ENCODE measurements around the gene CLMP.

CLMP gene

DNA sequence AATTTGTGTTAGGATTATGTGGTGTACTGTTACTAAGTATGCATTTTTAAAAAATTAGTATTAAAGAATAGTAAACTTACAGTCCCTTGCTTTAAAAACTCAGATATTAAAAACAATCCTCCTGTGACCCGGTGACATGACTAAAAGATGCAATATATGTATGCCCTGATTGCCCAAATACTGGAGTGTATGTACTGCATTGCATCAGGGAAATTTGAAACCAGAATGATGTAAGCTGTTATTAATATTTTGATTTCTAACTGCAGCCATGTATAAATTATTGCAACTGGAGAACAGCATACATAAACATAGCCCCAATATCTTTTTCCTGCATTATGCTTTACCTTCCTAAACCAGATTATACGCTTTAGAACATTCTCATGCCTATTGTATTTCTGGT lies 129.4 kb downstream of the CLMP start:
- TF ChIP-seq OSR1 (CRISPR knock-in tag; IDR thresholded peaks at IDR 0.05) (no peak), ZNF8 (CRISPR knock-in tag; IDR thresholded peaks at IDR 0.05) (no peak), SNAI2 (CRISPR knock-in tag; IDR thresholded peaks at IDR 0.05) (no peak), TOX (CRISPR knock-in tag; IDR thresholded peaks at IDR 0.05; ENCODE audit: borderline replicate concordance) (no peak), BACH2 (CRISPR knock-in tag; IDR thresholded peaks at IDR 0.05; ENCODE audit: borderline replicate concordance) (no peak), CSDC2 (CRISPR knock-in tag; IDR thresholded peaks at IDR 0.05) (no peak), ZNF70 (CRISPR knock-in tag; IDR thresholded peaks at IDR 0.05) (no peak), ZFP3 (CRISPR knock-in tag; IDR thresholded peaks at IDR 0.05) (no peak), ESRRG (CRISPR knock-in tag; IDR thresholded peaks at IDR 0.05) (no peak), ZNF565 (CRISPR knock-in tag; conservative IDR thresholded peaks at IDR 0.05; ENCODE audit: low read depth) (no peak), ISL1 (CRISPR knock-in tag; IDR thresholded peaks at IDR 0.05) (no peak), TCF4 (CRISPR knock-in tag; IDR thresholded peaks at IDR 0.05; ENCODE audit: borderline replicate concordance) (no peak), ZC3H10 (CRISPR knock-in tag; IDR thresholded peaks at IDR 0.05) (no peak), ZFP30 (CRISPR knock-in tag; IDR thresholded peaks at IDR 0.05) (no peak)
- TF ChIP-seq, protein P1, sequence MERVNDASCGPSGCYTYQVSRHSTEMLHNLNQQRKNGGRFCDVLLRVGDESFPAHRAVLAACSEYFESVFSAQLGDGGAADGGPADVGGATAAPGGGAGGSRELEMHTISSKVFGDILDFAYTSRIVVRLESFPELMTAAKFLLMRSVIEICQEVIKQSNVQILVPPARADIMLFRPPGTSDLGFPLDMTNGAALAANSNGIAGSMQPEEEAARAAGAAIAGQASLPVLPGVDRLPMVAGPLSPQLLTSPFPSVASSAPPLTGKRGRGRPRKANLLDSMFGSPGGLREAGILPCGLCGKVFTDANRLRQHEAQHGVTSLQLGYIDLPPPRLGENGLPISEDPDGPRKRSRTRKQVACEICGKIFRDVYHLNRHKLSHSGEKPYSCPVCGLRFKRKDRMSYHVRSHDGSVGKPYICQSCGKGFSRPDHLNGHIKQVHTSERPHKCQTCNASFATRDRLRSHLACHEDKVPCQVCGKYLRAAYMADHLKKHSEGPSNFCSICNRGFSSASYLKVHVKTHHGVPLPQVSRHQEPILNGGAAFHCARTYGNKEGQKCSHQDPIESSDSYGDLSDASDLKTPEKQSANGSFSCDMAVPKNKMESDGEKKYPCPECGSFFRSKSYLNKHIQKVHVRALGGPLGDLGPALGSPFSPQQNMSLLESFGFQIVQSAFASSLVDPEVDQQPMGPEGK (CRISPR knock-in tag; IDR thresholded peaks at IDR 0.05; ENCODE audit: borderline replicate concordance) = no peak
- TF ChIP-seq, protein P2, sequence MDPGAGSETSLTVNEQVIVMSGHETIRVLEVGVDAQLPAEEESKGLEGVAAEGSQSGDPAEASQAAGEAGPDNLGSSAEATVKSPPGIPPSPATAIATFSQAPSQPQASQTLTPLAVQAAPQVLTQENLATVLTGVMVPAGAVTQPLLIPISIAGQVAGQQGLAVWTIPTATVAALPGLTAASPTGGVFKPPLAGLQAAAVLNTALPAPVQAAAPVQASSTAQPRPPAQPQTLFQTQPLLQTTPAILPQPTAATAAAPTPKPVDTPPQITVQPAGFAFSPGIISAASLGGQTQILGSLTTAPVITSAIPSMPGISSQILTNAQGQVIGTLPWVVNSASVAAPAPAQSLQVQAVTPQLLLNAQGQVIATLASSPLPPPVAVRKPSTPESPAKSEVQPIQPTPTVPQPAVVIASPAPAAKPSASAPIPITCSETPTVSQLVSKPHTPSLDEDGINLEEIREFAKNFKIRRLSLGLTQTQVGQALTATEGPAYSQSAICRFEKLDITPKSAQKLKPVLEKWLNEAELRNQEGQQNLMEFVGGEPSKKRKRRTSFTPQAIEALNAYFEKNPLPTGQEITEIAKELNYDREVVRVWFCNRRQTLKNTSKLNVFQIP (CRISPR knock-in tag; IDR thresholded peaks at IDR 0.05; ENCODE audit: borderline replicate concordance, low read depth) = no peak
- TF ChIP-seq, protein P3, sequence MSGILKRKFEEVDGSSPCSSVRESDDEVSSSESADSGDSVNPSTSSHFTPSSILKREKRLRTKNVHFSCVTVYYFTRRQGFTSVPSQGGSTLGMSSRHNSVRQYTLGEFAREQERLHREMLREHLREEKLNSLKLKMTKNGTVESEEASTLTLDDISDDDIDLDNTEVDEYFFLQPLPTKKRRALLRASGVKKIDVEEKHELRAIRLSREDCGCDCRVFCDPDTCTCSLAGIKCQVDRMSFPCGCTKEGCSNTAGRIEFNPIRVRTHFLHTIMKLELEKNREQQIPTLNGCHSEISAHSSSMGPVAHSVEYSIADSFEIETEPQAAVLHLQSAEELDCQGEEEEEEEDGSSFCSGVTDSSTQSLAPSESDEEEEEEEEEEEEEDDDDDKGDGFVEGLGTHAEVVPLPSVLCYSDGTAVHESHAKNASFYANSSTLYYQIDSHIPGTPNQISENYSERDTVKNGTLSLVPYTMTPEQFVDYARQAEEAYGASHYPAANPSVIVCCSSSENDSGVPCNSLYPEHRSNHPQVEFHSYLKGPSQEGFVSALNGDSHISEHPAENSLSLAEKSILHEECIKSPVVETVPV (CRISPR knock-in tag; IDR thresholded peaks at IDR 0.05) = no peak
- TF ChIP-seq, protein P4, sequence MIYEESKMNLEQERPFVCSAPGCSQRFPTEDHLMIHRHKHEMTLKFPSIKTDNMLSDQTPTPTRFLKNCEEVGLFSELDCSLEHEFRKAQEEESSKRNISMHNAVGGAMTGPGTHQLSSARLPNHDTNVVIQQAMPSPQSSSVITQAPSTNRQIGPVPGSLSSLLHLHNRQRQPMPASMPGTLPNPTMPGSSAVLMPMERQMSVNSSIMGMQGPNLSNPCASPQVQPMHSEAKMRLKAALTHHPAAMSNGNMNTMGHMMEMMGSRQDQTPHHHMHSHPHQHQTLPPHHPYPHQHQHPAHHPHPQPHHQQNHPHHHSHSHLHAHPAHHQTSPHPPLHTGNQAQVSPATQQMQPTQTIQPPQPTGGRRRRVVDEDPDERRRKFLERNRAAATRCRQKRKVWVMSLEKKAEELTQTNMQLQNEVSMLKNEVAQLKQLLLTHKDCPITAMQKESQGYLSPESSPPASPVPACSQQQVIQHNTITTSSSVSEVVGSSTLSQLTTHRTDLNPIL (CRISPR knock-in tag; IDR thresholded peaks at IDR 0.05; ENCODE audit: low read depth) = no peak
- ATAC-seq = no peak

DNA sequence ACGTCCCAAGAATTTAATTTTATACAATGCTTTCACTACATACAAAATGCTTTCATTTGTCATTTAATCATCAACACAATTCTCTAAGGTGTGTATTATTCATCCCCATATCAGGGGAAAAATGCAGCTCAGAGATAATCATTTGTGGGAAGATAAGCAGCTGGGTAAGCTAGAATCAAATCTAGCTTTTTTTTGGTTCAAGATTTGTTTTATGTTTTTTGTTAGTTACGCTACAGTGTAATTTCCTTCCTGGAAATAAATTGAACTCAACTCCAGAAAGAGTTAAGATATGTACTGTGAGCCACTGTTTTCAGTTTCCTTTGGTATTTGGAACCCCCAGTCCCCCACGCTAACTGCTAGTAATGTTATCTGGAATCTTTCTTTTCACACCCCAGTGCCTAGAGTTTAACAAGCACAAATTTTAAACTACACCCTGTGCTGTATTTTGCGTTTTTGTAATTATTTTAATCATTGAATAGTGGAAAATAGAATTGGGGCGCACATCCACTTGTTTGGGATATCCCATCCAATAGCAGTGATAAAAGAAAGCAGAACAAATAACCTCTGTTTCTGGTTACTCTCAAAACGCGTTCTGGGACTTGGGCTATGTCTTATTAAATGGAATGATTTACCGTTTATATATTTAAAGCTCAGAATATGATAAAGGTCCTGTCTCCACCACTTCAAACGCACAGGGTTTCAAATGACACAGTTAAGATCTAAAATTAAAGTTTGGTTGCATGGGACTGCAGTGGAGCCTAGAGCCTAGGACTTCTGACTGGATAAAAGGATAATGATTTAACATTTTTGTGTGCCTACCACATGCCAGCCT lies 131.0 kb downstream of the CLMP start:
- ATAC-seq = no peak
- TF ChIP-seq, protein P5, sequence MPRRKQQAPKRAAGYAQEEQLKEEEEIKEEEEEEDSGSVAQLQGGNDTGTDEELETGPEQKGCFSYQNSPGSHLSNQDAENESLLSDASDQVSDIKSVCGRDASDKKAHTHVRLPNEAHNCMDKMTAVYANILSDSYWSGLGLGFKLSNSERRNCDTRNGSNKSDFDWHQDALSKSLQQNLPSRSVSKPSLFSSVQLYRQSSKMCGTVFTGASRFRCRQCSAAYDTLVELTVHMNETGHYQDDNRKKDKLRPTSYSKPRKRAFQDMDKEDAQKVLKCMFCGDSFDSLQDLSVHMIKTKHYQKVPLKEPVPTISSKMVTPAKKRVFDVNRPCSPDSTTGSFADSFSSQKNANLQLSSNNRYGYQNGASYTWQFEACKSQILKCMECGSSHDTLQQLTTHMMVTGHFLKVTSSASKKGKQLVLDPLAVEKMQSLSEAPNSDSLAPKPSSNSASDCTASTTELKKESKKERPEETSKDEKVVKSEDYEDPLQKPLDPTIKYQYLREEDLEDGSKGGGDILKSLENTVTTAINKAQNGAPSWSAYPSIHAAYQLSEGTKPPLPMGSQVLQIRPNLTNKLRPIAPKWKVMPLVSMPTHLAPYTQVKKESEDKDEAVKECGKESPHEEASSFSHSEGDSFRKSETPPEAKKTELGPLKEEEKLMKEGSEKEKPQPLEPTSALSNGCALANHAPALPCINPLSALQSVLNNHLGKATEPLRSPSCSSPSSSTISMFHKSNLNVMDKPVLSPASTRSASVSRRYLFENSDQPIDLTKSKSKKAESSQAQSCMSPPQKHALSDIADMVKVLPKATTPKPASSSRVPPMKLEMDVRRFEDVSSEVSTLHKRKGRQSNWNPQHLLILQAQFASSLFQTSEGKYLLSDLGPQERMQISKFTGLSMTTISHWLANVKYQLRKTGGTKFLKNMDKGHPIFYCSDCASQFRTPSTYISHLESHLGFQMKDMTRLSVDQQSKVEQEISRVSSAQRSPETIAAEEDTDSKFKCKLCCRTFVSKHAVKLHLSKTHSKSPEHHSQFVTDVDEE (CRISPR knock-in tag; IDR thresholded peaks at IDR 0.05) = no peak
- TF ChIP-seq TCF4 (CRISPR knock-in tag; IDR thresholded peaks at IDR 0.05; ENCODE audit: borderline replicate concordance) (no peak; the same call in 1 of the 2 replicates), CSDC2 (CRISPR knock-in tag; IDR thresholded peaks at IDR 0.05) (0 out of 2 replicates have a peak, but pooled peaks have one; percentile 3), ZNF565 (CRISPR knock-in tag; conservative IDR thresholded peaks at IDR 0.05; ENCODE audit: low read depth) (no peak), BACH2 (CRISPR knock-in tag; IDR thresholded peaks at IDR 0.05; ENCODE audit: borderline replicate concordance) (no peak), ZNF70 (CRISPR knock-in tag; IDR thresholded peaks at IDR 0.05) (no peak), PPARA (CRISPR knock-in tag; IDR thresholded peaks at IDR 0.05; ENCODE audit: borderline replicate concordance) (no peak), OSR1 (CRISPR knock-in tag; IDR thresholded peaks at IDR 0.05) (no peak)

Measured in SK-N-SH treated with all-trans-retinoic acid at 6 μM for 48 hours (cell line).